ENCODE data around the gene ARHGAP33. TPM values are rescaled to one million over a fixed set of nuclear protein-coding genes. Genes with fewer than 3 reads are reported as not detected.

The ARHGAP33 gene
- total RNA-seq, 6 donors from 2014 or later: 5.9 to 109 (median 14.5) TPM

DNA sequence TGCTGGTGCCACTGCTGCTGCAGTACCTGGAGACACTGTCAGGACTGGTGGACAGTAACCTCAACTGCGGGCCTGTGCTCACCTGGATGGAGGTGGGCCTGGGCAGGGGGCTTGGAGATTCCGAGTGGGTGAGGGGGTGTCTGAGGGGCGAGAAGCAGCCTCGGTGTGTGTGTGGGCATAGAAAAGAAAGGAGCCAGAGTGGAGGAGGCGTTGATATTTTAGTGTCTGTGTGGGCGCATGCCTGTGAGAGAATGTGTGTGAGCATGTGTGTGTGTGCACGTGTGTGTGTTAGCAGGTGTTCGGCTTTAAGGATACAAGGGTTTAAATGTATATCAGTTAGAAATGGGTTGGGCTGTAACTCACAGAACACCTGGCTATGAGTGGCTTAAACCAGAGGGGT lies 3.7 kb downstream of the ARHGAP33 start:
- no peak for ATAC-seq (ENCODE audit: low FRiP score in 2 of 2)
- 88 to 95% methylated on average over 8 of the region's 8 CpGs for whole genome bisulfite sequencing, 2 donors
- TF ChIP-seq POLR2A (IDR thresholded peaks at IDR 0.05): no peak
- no peak for TF ChIP-seq POLR2AphosphoS5 (IDR thresholded peaks at IDR 0.05)
- TF ChIP-seq, protein P1, sequence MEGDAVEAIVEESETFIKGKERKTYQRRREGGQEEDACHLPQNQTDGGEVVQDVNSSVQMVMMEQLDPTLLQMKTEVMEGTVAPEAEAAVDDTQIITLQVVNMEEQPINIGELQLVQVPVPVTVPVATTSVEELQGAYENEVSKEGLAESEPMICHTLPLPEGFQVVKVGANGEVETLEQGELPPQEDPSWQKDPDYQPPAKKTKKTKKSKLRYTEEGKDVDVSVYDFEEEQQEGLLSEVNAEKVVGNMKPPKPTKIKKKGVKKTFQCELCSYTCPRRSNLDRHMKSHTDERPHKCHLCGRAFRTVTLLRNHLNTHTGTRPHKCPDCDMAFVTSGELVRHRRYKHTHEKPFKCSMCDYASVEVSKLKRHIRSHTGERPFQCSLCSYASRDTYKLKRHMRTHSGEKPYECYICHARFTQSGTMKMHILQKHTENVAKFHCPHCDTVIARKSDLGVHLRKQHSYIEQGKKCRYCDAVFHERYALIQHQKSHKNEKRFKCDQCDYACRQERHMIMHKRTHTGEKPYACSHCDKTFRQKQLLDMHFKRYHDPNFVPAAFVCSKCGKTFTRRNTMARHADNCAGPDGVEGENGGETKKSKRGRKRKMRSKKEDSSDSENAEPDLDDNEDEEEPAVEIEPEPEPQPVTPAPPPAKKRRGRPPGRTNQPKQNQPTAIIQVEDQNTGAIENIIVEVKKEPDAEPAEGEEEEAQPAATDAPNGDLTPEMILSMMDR (IDR thresholded peaks at IDR 0.05): no peak
- no peak for TF ChIP-seq EP300 (IDR thresholded peaks at IDR 0.05)

DNA sequence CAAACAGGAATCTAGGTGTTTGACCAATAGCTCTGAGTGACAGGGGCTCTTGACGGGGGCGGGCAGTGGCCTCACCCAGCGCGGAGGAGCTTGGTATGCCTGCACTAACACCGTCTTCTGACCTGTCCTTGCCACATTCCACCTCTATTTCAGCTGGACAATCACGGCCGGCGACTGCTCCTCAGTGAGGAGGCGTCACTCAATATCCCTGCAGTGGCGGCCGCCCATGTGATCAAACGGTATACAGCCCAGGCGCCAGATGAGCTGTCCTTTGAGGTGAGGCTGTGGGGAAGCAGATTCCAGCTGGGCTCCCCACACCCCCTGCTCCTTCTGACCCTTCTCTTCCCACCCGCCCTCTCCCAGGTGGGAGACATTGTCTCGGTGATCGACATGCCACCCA lies 4.7 kb downstream of the ARHGAP33 start:
- no peaks in the 10 kb centered on the region for H3K27me3 ChIP-seq
- peaks cover 0 to 41% (median 20%) of the 10 kb centered on the region in 4 donors for H3K36me3 ChIP-seq
- ATAC-seq (ENCODE audit: low FRiP score in 2 of 2) (no peak), DNase-seq (no peak)
- 90 to 97% methylated on average over 16 of the region's 16 CpGs for WGBS, 2 donors
- TF ChIP-seq, protein P1 (IDR thresholded peaks at IDR 0.05): no peak
- TF ChIP-seq POLR2A (IDR thresholded peaks at IDR 0.05) (no peak), EP300 (IDR thresholded peaks at IDR 0.05) (no peak), POLR2AphosphoS5 (IDR thresholded peaks at IDR 0.05) (no peak)
- peaks cover 6 to 13% (median 10%) of the 10 kb centered on the region in 4 donors for H3K4me1 ChIP-seq
- H3K4me3 ChIP-seq: no peak overlapping the region
- no peak overlapping the region for H3K27ac ChIP-seq
- no peaks in the 10 kb centered on the region for H3K9me3 ChIP-seq

More for the DNA sequence above, 3.7 kb downstream of the ARHGAP33 start:
- Histone ChIP-seq H3K9me3 (no peaks in the 10 kb centered on the region), H3K27me3 (no peaks in the 10 kb centered on the region), H3K36me3 (peaks cover 0 to 36% (median 18%) of the 10 kb centered on the region in 4 donors), H3K4me3 (no peak overlapping the region), H3K4me1 (peaks cover 10 to 20% (median 14%) of the 10 kb centered on the region in 4 donors), H3K27ac (no peak overlapping the region)
- no peak for DNase-seq

DNA sequence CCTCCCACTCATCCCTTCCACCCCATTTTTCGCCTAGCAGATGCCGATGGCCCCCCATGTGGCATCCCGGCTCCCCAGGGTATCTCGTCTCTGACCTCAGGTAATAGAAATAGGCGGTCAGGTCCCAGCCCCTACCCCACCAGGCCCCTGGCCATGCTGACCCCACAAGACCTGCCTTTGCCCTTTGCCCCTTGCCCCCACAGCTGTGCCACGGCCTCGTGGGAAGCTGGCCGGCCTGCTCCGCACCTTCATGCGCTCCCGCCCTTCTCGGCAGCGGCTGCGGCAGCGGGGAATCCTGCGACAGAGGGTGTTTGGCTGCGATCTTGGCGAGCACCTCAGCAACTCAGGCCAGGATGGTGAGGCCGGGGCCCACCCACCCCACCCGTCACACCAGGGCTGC lies 5.4 kb downstream of the ARHGAP33 start:
- WGBS, 2 donors: 89 to 97% methylated on average over 8 to 20 of the region's 20 CpGs
- H3K9me3 ChIP-seq: no peaks in the 10 kb centered on the region
- peaks cover 0 to 46% (median 22%) of the 10 kb centered on the region in 4 donors for H3K36me3 ChIP-seq
- TF ChIP-seq, protein P1 (IDR thresholded peaks at IDR 0.05): no peak
- H3K4me3 ChIP-seq: no peak overlapping the region
- H3K4me1 ChIP-seq: peaks cover 5 to 11% (median 8%) of the 10 kb centered on the region in 4 donors
- DNase-seq (peak in 1 of 2 donors; percentile 76), ATAC-seq (ENCODE audit: low FRiP score in 2 of 2) (no peak)
- no peaks in the 10 kb centered on the region for H3K27me3 ChIP-seq
- no peak overlapping the region for H3K27ac ChIP-seq

DNA sequence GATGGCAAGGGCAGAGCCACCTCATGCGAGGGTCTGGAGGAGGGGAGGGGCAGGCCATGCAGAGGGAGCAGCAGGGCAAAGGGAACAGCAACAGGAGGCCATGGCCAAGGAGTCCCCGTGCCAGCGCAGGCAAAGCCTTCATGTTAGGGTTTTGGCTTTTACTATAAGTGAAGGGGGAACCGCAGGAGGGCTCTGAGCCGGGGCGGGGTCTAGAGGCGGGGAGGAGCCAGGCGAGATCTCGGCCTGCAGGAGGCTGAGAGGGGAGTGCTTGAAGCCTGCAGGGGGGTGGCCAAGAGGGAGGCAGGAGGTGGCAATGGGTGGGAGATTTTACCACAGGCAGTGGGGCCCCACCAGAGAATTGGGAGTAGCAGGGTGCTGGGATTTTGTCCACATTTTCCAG lies 6.3 kb downstream of the ARHGAP33 start:
- DNase-seq (peak in 1 of 2 donors; percentile 50), ATAC-seq (ENCODE audit: low FRiP score in 2 of 2) (no peak)
- H3K4me3 ChIP-seq: no peak overlapping the region
- H3K27me3 ChIP-seq: no peaks in the 10 kb centered on the region
- no peak overlapping the region for H3K27ac ChIP-seq
- H3K4me1 ChIP-seq: peaks cover 0 to 2% (median under 1%) of the 10 kb centered on the region in 4 donors
- no peaks in the 10 kb centered on the region for H3K9me3 ChIP-seq
- TF ChIP-seq, protein P1 (IDR thresholded peaks at IDR 0.05): no peak
- TF ChIP-seq POLR2AphosphoS5 (IDR thresholded peaks at IDR 0.05) (no peak), EP300 (IDR thresholded peaks at IDR 0.05) (no peak), POLR2A (IDR thresholded peaks at IDR 0.05) (no peak)
- peaks cover 0 to 46% (median 26%) of the 10 kb centered on the region in 4 donors for H3K36me3 ChIP-seq
- 87% methylated on average over 9 of the region's 9 CpGs for WGBS, 2 donors

DNA sequence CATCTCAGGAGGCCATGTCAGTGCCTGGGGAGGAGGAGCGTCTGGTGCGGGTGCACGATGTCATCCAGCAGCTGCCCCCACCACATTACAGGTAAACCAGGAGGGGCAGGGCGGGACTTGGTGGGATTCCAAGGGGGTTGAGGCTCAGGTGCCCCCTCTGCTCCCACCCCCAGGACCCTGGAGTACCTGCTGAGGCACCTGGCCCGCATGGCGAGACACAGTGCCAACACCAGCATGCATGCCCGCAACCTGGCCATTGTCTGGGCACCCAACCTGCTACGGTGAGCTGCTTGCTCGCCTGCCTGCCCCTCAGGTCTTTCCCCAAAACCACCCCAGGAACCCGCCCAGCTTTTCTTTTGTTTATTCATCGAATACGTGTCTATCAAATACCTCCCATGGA lies 7.2 kb downstream of the ARHGAP33 start:
- WGBS, 2 donors: 90 to 96% methylated on average over 8 to 12 of the region's 12 CpGs
- H3K4me1 ChIP-seq: no peaks in the 10 kb centered on the region
- DNase-seq (peak in 1 of 2 donors; percentile 57), ATAC-seq (ENCODE audit: low FRiP score in 2 of 2) (no peak)
- H3K27ac ChIP-seq: no peak overlapping the region
- H3K9me3 ChIP-seq: no peaks in the 10 kb centered on the region
- peaks cover 0 to 46% (median 26%) of the 10 kb centered on the region in 4 donors for H3K36me3 ChIP-seq
- TF ChIP-seq, protein P1 (IDR thresholded peaks at IDR 0.05): no peak
- TF ChIP-seq POLR2AphosphoS5 (IDR thresholded peaks at IDR 0.05): no peak
- no peak for TF ChIP-seq POLR2A (IDR thresholded peaks at IDR 0.05)
- TF ChIP-seq EP300 (IDR thresholded peaks at IDR 0.05): no peak
- H3K4me3 ChIP-seq: no peak overlapping the region
- H3K27me3 ChIP-seq: no peaks in the 10 kb centered on the region
